Calu3 (cell line): ENCODE data around the gene GNB1L. TPM values are rescaled to one million over a fixed set of nuclear protein-coding genes. Genes with fewer than 3 reads are reported as not detected.

Experiments
- BruUV-seq: library from RNA; stranded (reverse); fragments of 400-500 nt; replicated peaks from 2 replicates; lab custom pipeline; 2021; lab: Mats Ljungman, UMichigan
- CTCF ChIA-PET: fragments of 300-600 bp; sonication (Branson Sonifier 250); formaldehyde crosslinking; loops from one replicate; lab custom pipeline; 2022; ENCODE audit warnings: antibody characterized with exemption; lab: Charles Lee
- DNase-seq: peaks from one replicate; pipeline ENCODE4 v3.0.0; 2022
- H3K27ac Mint-ChIP-seq: one replicate; pipeline ENCODE4 v1.8.0; 2022; ENCODE audit warnings: mixed read lengths; ENCODE audit not compliant: unreplicated experiment
- H3K27me3 Mint-ChIP-seq: one replicate; pipeline ENCODE4 v1.8.0; 2022; ENCODE audit warnings: mixed read lengths; ENCODE audit not compliant: unreplicated experiment
- H3K36me3 Mint-ChIP-seq: one replicate; pipeline ENCODE4 v1.8.0; 2022; ENCODE audit warnings: mild to moderate bottlenecking, moderate library complexity, mixed read lengths; ENCODE audit not compliant: insufficient read depth, unreplicated experiment
- H3K4me1 Mint-ChIP-seq: one replicate; pipeline ENCODE4 v1.8.0; 2022; ENCODE audit warnings: mild to moderate bottlenecking, low read depth, mixed read lengths; ENCODE audit not compliant: unreplicated experiment
- H3K4me3 Mint-ChIP-seq: one replicate; pipeline ENCODE4 v1.8.0; 2022; ENCODE audit warnings: mild to moderate bottlenecking, low read depth, moderate library complexity, mixed read lengths; ENCODE audit not compliant: unreplicated experiment
- H3K9me3 Mint-ChIP-seq: one replicate; pipeline ENCODE4 v1.8.0; 2022; ENCODE audit warnings: low read depth, mixed read lengths; ENCODE audit not compliant: unreplicated experiment
- CTCF ChIP-seq: fragments of 200-600 bp; IDR thresholded peaks from one replicate; pipeline ENCODE4 v1.8.0; 2022; ENCODE audit warnings: antibody characterized with exemption; ENCODE audit not compliant: unreplicated experiment
- intact Hi-C: fragments of 100-400 bp; cut with micrococcal nuclease; formaldehyde crosslinking; loops from one replicate; pipeline ENCODE4 v1.10.0; 2022; ENCODE audit not compliant: unreplicated experiment
- total RNA-seq: library from RNA; stranded (reverse); gene quantifications from 2 replicates; pipeline ENCODE4 v1.2.3, GENCODE V29; 2022

GNB1L gene
- total RNA-seq, 1 experiment from 2014 or later = 13.0 TPM

GRCh38 chr22:19756288-19757128 lies 98.2 kb downstream of the GNB1L start:
- Mint-ChIP-seq H3K27me3 (peaks cover 92% of the 10 kb centered on the region), H3K4me3 (peak overlapping the region; percentile 54), H3K9me3 (no peaks in the 10 kb centered on the region), H3K27ac (no peak overlapping the region), H3K36me3 (peaks cover 4% of the 10 kb centered on the region), H3K4me1 (peaks cover 13% of the 10 kb centered on the region)
- CTCF ChIA-PET = interaction anchor here (0.6 to 1.8 kb wide), 11 partner anchors 9 to 1059 kb away, joined by 3 to 11 read pairs (median 4); no protein-coding TSS in a partner anchor
- intact Hi-C loops = no loop called here
- BruUV-seq = no TSS peak
- TF ChIP-seq CTCF = peak; percentile 75
- DNase-seq = peak; percentile 82

GRCh38 chr22:19755722-19756287 lies 98.9 kb downstream of the GNB1L start:
- Mint-ChIP-seq H3K4me1 (peaks cover 13% of the 10 kb centered on the region), H3K4me3 (peak overlapping the region; percentile 54), H3K27ac (no peak overlapping the region), H3K27me3 (peaks cover 94% of the 10 kb centered on the region), H3K9me3 (no peaks in the 10 kb centered on the region), H3K36me3 (peaks cover 4% of the 10 kb centered on the region)
- TF ChIP-seq CTCF = no peak
- CTCF ChIA-PET = interaction anchor here (0.8 to 1.8 kb wide), 9 partner anchors 9 to 1060 kb away, joined by 3 to 11 read pairs (median 5); no protein-coding TSS in a partner anchor
- no TSS peak for BruUV-seq
- intact Hi-C loops = no loop called here
- DNase-seq = no peak

GRCh38 chr22:19755145-19755710 lies 99.4 kb downstream of the GNB1L start:
- Mint-ChIP-seq H3K4me3 (no peak overlapping the region), H3K36me3 (peaks cover 2% of the 10 kb centered on the region)

More at GRCh38 chr22:19755145-19755710, 99.4 kb downstream of the GNB1L start:
- TF ChIP-seq CTCF = no peak
- CTCF ChIA-PET = no interaction called here
- no peaks in the 10 kb centered on the region for H3K9me3 Mint-ChIP-seq
- intact Hi-C loops = no loop called here
- no peak overlapping the region for H3K27ac Mint-ChIP-seq
- BruUV-seq = no TSS peak
- H3K27me3 Mint-ChIP-seq = peaks cover 94% of the 10 kb centered on the region
- peaks cover 9% of the 10 kb centered on the region for H3K4me1 Mint-ChIP-seq
- no peak for DNase-seq
